Activated CD4-positive, alpha-beta T cell treated with anti-CD3 and anti-CD28 coated beads for 1 hour (primary cell): ENCODE results near the gene TMEM141.
"Not testable (repeated sequence)": the region's sequence is repeated elsewhere in the genome, so short reads cannot be mapped to it uniquely, and the experiment has no call there.

Source experiments
- DNase-seq: peaks from one replicate; pipeline ENCODE4 v3.0.0-alpha.2; 2020

Gene TMEM141

GRCh38 chr9:136835932-136836904, 45.1 kb downstream of the TMEM141 start:
- no peak for DNase-seq

DNA sequence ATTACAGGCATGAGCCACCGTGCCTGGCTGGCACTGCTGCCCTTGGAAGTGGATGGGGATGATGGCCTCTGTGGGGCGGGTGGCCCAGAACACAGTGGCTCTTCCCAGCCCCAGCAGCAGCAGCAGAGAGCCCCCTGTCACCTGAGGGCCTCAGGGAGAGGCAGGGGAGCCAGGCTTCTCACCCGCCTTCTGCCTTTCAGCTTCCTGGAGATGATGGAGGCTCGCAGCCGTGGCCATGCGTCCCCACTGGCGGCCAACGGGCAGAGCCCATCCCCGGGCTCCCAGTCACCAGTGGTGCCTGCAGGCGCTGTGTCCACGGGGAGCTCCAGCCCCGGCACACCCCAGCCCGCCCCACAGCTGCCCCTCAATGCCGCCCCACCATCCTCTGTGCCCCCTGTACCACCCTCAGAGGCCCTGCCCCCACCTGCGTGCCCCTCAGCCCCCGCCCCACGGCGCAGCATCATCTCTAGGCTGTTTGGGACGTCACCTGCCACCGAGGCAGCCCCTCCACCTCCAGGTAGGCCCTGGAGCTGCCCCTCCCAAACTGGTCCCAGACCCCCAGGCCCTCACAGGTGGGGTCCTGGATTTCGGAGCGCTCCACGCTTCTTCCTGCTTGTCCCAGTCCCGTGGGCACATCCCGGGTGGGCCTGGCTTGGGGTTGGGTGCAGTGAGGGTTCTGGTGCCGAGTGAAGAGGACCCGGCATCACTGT, 46.2 kb downstream of the TMEM141 start:
- DNase-seq, result no peak

DNA sequence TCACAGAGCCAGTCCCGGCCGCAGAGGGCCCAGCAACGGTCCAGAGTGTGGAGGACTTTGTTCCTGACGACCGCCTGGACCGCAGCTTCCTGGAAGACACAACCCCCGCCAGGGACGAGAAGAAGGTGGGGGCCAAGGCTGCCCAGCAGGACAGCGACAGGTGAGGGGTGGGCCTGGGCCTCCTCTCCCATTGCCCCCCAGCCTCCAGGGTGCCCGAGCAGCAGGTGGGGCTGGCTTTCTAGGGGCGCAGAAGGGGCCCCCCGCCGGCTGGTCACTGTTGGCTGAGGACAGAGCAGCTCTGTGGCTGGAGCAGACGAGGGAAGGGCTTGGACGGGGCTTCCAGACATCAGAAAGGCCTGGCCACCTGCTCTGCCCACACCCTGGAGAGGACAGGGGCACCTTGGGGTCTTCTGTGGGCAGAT, 46.7 kb downstream of the TMEM141 start:
- not testable (repeated sequence) for DNase-seq

DNA sequence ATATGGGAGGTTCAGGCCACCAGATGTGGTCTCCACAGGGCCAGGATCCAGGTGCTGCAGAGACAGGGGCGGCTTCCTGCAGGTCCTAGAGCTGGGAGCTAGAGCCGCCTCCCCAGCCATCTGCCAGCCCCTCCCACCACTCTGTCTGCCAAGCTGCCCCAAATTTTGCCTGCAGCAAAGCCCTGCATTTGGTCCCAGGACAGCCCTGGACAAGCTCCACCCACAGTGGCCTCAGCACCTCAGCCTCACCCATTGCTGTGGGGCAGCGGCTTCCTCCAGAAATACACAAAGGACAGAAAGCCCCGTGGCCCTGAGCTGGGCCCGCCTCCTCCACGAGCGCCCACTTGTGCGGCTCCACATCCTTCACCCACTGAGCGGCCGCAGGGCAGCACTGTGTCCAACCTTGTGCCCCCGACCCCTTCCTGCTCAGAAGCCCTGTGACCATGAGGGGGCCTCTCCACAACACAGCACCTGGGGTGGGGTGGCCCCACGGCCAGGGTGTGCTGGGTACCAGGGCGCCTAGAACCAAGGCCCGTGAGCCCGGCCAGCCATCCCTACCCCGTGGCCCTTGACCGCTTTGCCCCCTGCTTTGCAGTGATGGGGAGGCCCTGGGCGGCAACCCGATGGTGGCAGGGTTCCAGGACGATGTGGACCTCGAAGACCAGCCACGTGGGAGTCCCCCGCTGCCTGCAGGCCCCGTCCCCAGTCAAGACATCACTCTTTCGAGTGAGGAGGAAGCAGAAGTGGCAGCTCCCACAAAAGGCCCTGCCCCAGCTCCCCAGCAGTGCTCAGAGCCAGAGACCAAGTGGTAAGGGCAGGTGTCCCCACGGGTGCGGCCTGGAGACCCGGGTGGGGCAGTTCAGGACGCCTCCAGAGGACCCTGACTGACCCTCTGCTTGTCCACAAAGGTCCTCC, 47.4 kb downstream of the TMEM141 start:
- DNase-seq, result no peak

GRCh38 chr9:136839229-136840139, 48.3 kb downstream of the TMEM141 start:
- no peak for DNase-seq

DNA sequence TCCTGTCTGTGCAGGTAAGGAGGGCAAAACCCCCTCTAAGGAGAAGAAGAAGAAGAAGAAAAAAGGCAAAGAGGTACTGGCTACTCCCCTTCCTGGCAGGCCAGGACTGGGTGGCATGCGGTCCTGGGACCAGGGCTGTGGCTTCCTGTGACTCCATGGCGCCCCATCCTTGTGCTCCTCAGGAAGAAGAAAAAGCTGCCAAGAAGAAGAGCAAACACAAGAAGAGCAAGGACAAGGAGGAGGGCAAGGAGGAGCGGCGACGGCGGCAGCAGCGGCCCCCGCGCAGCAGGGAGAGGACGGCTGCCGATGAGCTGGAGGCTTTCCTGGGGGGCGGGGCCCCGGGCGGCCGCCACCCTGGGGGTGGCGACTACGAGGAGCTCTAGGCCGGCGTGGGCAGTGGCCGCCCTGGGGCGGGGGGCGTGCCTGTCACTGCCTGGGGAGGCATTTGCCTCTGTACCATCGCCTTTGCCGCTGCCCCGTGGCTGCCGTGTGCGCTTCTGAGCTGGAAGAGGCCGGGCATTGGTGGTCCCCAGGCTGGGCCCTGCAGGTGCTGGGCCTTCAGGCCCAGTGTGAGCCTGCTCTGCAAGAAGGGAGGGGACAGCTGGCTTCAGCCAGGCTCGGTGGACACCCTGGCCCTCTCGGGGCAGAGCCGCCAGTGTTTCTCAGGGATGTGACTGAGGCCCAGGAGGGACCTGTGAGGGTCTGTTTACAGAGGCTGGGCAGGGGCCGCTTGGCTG, 49.2 kb downstream of the TMEM141 start:
- no peak for DNase-seq

DNA sequence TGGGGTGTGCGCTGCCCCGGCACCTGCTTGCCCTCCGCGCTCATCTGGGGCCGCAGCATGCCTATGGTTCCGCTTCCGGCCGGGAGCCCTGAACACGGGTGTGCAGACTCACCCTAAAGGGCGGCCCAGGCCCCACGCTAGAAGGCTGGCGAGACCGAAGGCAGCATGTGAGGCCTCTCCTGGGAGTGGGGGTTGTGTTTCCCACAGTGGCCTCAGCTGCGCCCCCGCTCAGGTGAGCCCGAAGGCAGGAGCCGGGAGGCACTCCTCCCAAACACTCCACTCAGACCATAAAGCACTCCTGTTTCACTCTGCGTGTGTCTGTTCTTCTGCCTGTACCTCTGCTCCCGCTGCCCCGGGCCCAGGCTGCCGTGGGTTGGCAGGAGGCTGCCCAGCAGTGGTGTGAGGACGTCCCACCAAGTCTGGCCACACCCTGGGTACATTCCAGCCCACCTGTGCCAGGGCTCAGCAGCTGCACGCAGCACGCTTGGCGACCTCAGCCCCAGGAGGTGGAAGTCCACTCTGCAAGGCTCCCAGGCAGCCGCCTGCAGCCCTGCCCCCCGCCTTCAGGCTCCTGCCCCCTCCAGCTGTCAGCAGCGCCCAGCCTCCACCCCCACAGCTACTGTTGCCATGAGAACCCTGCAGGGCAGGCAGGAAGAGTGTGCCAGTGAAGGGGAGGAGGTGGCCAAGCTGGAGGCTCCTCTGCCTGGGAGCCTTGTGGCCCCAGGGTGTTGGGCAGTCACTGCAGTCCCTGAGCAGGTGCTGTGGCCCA, 49.9 kb downstream of the TMEM141 start:
- DNase-seq, result no peak

DNA sequence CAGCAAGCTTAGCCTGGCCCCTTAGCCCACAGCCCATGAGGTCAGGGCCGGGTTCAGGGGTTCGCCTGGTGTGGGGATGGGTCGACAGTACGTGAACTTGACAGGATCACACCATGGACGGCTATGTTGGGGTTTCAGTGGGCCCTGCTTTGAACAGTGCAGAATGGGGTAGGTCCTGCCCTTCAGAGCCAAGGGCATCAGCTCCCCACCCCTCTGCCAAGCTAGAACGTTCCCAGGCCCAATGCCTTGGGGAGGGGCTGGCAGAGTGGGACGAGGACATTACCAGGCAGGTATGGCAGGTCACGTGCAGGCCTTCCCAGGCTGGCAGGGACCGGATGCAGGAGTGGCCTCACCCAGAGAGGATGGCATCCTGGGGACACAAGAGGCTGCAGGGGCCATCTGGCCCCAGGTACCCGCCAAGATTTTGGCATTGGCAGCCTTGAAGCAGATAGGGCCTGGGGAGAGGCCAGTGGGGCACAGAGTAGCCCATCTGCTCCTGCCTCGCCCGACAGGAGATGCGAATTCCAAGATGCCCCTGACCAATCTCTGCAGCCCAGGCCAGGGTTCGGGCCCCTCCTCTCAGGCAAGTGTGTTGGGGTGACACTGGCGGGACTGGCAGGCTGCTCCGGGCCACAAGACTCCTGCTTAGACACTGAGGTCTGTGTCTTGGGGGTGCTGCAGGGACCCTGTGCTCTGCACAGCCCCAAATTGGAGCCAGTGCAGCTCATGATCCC, 50.7 kb downstream of the TMEM141 start:
- DNase-seq, result not testable (repeated sequence)

DNA sequence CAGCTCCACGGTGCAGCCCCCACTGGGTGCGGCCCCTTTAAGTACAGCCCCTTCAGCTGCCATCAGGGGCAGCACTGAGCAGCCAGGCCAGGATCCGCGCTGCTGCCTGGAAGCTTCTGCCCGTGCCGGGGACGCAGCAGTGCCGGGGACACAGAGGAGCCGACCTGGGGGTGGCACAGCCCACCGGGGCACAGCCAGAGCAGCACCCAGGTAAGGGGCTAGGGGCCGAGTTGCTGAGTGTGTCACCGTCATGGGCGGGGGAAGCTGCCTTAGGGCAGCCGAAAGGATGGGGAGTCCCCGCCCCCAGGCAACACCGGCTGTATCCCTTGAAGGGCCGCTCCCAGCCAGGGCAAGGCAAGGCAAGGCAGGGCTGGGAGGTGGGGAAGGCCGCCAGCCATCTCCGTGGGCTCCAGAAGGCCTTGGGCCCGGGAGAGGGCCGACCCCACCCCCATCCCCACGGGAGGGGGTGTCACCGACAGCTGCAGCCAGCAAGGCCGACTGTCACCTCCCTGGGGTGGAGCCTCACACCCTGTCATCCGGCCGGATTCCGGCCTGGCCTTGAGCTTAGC, 51.3 kb downstream of the TMEM141 start, which contains the start of gene AJM1:
Gene AJM1, plus strand, starts transcription at position 99 of the 569 bp plus-strand sequence. CDS start 1,937 bp downstream, outside the sequence.
- DNase-seq, result peak; percentile 66
